HG02938 (cell line): ENCODE measurements around the gene RABGGTA.
"Not testable (repeated sequence)": the region's sequence is repeated elsewhere in the genome, so short reads cannot be mapped to it uniquely, and the experiment has no call there.

ENCODE experiments used
- ATAC-seq: cut with Tn5 transposase; IDR thresholded peaks from one replicate; pipeline ENCODE4 v1.9.1; 2021; ENCODE audit warnings: mild to moderate bottlenecking, moderate library complexity; ENCODE audit not compliant: unreplicated experiment

RABGGTA gene

GRCh38 chr14:24222987-24223386 lies 48.4 kb downstream of the RABGGTA start:
- ATAC-seq, result not testable (repeated sequence)

GRCh38 chr14:24219521-24219920 lies 51.9 kb downstream of the RABGGTA start:
- no peak for ATAC-seq

GRCh38 chr14:24219080-24219479 lies 52.3 kb downstream of the RABGGTA start:
- ATAC-seq, result no peak

DNA sequence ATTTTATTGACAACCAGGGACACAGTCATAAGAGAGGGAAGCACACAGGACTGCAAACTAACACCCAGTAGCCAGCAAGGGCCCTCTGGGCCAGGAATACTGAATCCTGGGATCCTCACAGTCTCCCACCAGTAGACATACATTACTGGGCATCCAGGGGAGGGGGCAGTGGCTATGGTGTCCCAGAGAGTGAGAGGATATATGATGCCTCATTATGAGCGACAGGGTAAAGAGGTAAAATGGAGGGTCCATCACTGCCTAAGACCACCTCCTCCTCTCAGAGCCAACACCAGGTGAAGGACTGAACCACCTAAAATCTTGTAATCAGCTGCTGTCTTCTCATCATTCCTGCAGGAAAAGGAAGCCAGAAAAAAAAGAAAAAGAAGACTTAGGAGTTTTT lies 54.5 kb downstream of the RABGGTA start:
- ATAC-seq, result not testable (repeated sequence)

DNA sequence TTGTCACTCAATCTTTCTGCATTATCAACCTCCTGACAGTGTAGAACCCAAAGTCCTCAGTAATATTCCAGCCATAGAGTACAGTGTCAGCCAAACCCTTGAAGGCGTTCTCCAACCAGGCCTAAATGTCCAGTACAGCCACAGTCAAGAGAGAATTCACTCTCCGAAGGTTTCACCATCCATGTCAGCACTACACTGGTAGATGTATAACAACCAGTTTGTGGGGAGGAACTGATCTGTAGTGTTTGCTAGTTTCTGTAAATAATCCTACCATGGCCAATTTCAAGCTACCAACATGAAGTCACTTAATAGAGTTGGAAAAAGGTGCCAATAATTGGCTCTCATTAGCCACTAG lies 55.1 kb downstream of the RABGGTA start:
- no peak for ATAC-seq
